ENCODE measurements around the gene PIBF1.

The PIBF1 gene

GRCh38 chr13:73065665-73066340 lies 283.9 kb downstream of the PIBF1 start:
- in situ Hi-C loops (cut with HindIII; ENCODE audit: low pct_ligation_motif_present, low pct_unique_long_range_greater_than_20kb, low sequenced_read_pairs): no loop called here
- DNase-seq: no peak

Measured in ACHN (cell line).